Measurements from ENCODE around the gene INS. TPM values are rescaled to one million over a fixed set of nuclear protein-coding genes. Genes with fewer than 3 reads are reported as not detected.

The INS gene
- total RNA-seq = not detected
- polyA plus RNA-seq = 0.30 TPM

DNA sequence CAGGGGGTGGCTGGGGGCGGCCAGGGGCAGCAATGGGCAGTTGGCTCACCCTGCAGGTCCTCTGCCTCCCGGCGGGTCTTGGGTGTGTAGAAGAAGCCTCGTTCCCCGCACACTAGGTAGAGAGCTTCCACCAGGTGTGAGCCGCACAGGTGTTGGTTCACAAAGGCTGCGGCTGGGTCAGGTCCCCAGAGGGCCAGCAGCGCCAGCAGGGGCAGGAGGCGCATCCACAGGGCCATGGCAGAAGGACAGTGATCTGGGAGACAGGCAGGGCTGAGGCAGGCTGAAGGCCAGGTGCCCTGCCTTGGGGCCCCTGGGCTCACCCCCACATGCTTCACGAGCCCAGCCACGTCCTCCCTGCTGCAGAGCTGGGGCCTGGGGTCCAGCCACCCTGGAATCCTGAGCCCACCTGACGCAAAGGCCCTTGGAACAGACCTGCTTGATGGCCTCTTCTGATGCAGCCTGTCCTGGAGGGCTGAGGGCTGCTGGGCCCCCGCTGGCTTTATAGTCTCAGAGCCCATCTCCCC, at the start of gene INS:
TSS of gene INS (minus strand) at position 474 of the 524 bp plus-strand sequence. CDS start at position 236, 238 bp downstream.
- 84% methylated on average over 13 of the region's 13 CpGs for WGBS
- Histone ChIP-seq H3K4me3 (ENCODE audit: low read depth, low read length) (no peak within 1 kb of the TSS), H3K36me3 (ENCODE audit: insufficient read depth) (no peaks in the 10 kb centered on the region), H3K27ac (ENCODE audit: low read depth) (no peak within 1 kb of the TSS), H3K4me1 (ENCODE audit: insufficient read depth) (no peaks in the 10 kb centered on the region)
- no peak for DNase-seq (ENCODE audit: extremely low spot score)

DNA sequence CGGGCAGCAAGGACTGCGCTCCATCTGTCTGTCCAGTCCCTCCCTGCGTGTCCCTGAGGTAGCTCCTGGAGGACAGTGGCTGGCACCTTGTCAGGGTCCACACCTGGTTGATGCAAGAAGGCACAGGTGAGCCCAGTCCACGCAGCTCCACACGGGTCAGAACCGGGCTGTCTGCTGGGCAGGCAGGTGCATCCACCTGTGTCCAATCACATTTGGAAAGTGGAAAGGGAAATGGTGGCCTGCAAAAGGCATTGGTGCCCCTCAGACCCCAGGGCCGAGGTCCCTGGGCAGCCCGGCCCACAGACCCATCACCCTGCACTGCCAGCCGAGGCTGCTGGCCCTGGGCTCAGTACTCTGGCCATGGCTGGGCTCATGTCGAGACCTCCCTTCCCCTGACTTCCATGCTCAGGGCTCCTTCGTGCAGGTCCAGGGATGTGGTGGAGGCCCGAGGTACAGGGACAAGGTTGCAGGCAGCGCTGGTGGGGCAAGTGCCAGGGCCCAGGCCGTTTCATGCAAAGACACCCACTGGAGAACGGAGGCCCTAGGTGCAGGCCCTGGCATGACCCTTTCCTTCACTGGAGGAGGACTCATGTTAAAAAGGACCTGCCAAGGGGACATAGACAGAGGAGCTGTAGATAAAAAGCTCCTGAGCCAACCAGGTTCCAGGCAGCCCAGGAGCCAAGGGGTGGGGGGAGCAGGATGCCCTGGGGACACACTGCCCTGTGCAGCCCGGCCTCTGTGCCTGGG, 49.5 kb upstream of the INS start:
- Histone ChIP-seq H3K4me1 (ENCODE audit: insufficient read depth) (no peaks in the 10 kb centered on the region), H3K27ac (ENCODE audit: low read depth) (no peak overlapping the region), H3K4me3 (ENCODE audit: low read depth, low read length) (no peak overlapping the region), H3K36me3 (ENCODE audit: insufficient read depth) (no peaks in the 10 kb centered on the region)
- 87% methylated on average over 16 of the region's 16 CpGs for WGBS
- no peak for DNase-seq (ENCODE audit: extremely low spot score)

- H3K4me1 ChIP-seq (ENCODE audit: insufficient read depth) = no peaks in the 10 kb centered on the region
- no peak overlapping the region for H3K4me3 ChIP-seq (ENCODE audit: low read depth, low read length)
- 91% methylated on average over 12 of the region's 12 CpGs for WGBS
- no peak overlapping the region for H3K27ac ChIP-seq (ENCODE audit: low read depth)
- H3K36me3 ChIP-seq (ENCODE audit: insufficient read depth) = no peaks in the 10 kb centered on the region
- DNase-seq (ENCODE audit: extremely low spot score) = no peak
Observed at GRCh38 chr11:2209900-2210321, 48.9 kb upstream of the INS start.

DNA sequence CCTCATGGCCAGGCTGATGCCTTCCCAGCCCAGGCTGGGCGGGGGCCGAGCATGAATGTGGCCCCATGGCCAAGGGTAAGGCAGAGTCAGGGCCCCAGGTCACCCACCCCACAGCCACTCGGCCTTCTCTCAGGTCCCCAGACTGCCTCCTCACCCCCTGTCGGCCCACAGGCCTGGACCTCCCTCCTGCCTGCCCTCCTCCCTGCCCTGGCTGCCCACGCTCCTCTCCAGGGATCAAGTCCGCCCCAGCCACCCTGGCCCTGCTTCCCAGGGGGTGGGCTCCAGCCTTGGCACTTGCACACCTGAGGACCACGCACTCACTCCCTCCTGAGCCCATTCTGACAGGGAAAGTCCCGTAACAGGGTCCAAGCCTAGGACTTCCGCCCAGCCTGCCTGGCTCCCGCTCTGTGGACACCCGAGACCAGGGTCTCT, 48.4 kb upstream of the INS start:
- Histone ChIP-seq H3K4me1 (ENCODE audit: insufficient read depth) (no peaks in the 10 kb centered on the region), H3K27ac (ENCODE audit: low read depth) (no peak overlapping the region), H3K36me3 (ENCODE audit: insufficient read depth) (no peaks in the 10 kb centered on the region), H3K4me3 (ENCODE audit: low read depth, low read length) (no peak overlapping the region)
- no peak for DNase-seq (ENCODE audit: extremely low spot score)
- WGBS = 91% methylated on average over 11 of the region's 11 CpGs

GRCh38 chr11:2208691-2209369, 47.8 kb upstream of the INS start:
- 81% methylated on average over 24 of the region's 24 CpGs for WGBS
- Histone ChIP-seq H3K4me3 (ENCODE audit: low read depth, low read length) (no peak overlapping the region), H3K27ac (ENCODE audit: low read depth) (no peak overlapping the region), H3K4me1 (ENCODE audit: insufficient read depth) (no peaks in the 10 kb centered on the region), H3K36me3 (ENCODE audit: insufficient read depth) (no peaks in the 10 kb centered on the region)
- no peak for DNase-seq (ENCODE audit: extremely low spot score)

GRCh38 chr11:2207773-2208621, 47.0 kb upstream of the INS start:
- Histone ChIP-seq H3K36me3 (ENCODE audit: insufficient read depth) (no peaks in the 10 kb centered on the region), H3K27ac (ENCODE audit: low read depth) (no peak overlapping the region), H3K4me3 (ENCODE audit: low read depth, low read length) (no peak overlapping the region), H3K4me1 (ENCODE audit: insufficient read depth) (no peaks in the 10 kb centered on the region)
- WGBS = 78% methylated on average over 24 of the region's 24 CpGs
- no peak for DNase-seq (ENCODE audit: extremely low spot score)

DNA sequence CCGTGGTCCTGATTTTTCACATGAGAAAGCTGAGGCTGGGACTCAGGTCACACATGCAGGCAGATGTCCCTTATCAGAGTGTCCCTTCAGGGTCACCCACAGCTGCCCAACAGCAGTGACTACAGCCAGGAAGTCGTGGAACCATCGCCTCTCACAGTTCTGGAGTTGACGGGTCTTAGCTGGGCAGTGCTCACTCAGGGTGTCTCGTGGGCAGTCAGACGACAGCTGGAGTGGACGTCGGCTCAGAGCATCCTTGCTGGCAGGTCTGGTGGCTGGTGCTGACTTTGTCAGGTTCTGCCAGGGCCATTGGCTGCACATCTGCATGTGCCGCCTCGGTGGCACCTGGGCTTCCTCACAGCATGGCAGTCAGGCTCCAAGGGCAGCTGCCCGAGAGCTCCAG, 46.2 kb upstream of the INS start:
- Histone ChIP-seq H3K4me1 (ENCODE audit: insufficient read depth) (no peaks in the 10 kb centered on the region), H3K27ac (ENCODE audit: low read depth) (no peak overlapping the region), H3K36me3 (ENCODE audit: insufficient read depth) (no peaks in the 10 kb centered on the region), H3K4me3 (ENCODE audit: low read depth, low read length) (no peak overlapping the region)
- no peak for DNase-seq (ENCODE audit: extremely low spot score)
- 85% methylated on average over 11 of the region's 11 CpGs for WGBS

GRCh38 chr11:2205981-2206690, 45.1 kb upstream of the INS start:
- 79% methylated on average over 12 of the region's 12 CpGs for WGBS
- Histone ChIP-seq H3K4me1 (ENCODE audit: insufficient read depth) (no peaks in the 10 kb centered on the region), H3K4me3 (ENCODE audit: low read depth, low read length) (no peak overlapping the region), H3K36me3 (ENCODE audit: insufficient read depth) (no peaks in the 10 kb centered on the region), H3K27ac (ENCODE audit: low read depth) (no peak overlapping the region)
- no peak for DNase-seq (ENCODE audit: extremely low spot score)

- DNase-seq (ENCODE audit: extremely low spot score) = no peak
- Histone ChIP-seq H3K4me3 (ENCODE audit: low read depth, low read length) (no peak overlapping the region), H3K27ac (ENCODE audit: low read depth) (no peak overlapping the region), H3K36me3 (ENCODE audit: insufficient read depth) (no peaks in the 10 kb centered on the region), H3K4me1 (ENCODE audit: insufficient read depth) (no peaks in the 10 kb centered on the region)
- WGBS = 72% methylated on average over 1 of the region's 1 CpG
Observed at GRCh38 chr11:2205214-2205720, 44.3 kb upstream of the INS start.

DNA sequence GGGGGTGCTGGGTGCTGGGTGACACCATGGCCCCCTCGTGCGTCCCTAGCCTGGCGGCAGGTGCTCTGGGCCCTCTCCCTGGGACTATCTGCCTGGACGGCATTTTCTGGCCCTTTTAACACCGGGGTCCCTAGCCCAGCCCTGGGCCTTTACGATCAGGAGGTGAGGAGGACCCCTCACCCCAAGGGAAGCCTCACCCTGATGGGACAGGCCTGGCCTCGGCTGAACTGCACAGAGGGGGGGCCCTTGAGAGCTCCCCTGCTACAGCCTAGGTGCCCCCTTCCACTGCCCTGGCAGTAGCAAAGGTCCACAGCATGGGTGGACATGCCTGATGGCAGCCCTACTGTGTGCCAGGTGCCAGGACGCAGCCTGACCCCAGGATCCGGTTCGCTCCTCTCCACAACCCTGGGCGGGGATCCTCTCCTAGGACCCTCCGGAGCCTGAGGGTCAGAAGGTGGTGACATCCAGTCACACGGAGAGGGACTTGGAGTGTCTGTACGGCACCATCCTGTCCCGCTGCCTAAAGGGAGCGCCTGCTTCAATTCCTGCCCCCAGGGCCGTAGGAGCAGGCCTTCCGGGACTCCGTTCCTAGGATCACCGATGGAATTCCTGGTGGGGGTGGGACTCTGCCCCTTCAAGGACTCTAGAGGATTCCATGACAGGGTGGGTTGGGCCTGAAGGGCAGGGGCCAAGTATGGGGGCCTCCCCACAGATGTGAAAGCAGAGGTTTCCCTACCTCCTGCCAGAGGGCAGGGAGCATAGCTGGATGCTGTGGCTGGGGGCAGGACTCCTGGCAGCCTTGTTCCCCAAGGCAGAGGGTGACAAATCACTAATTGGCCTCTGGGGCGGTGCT, 43.6 kb upstream of the INS start:
- H3K4me3 ChIP-seq (ENCODE audit: low read depth, low read length) = no peak overlapping the region
- WGBS = 80% methylated on average over 21 of the region's 21 CpGs

GRCh38 chr11:2203440-2204259, 42.6 kb upstream of the INS start:
- Histone ChIP-seq H3K4me1 (ENCODE audit: insufficient read depth) (no peaks in the 10 kb centered on the region), H3K4me3 (ENCODE audit: low read depth, low read length) (no peak overlapping the region), H3K27ac (ENCODE audit: low read depth) (no peak overlapping the region), H3K36me3 (ENCODE audit: insufficient read depth) (no peaks in the 10 kb centered on the region)
- no peak for DNase-seq (ENCODE audit: extremely low spot score)
- 68% methylated on average over 23 of the region's 23 CpGs for WGBS

More for the DNA sequence above, 43.6 kb upstream of the INS start:
- Histone ChIP-seq H3K4me1 (ENCODE audit: insufficient read depth) (no peaks in the 10 kb centered on the region), H3K36me3 (ENCODE audit: insufficient read depth) (no peaks in the 10 kb centered on the region), H3K27ac (ENCODE audit: low read depth) (no peak overlapping the region)
- DNase-seq (ENCODE audit: extremely low spot score) = no peak
